ENCODE measurements around the gene GPR21.

The GPR21 gene

DNA sequence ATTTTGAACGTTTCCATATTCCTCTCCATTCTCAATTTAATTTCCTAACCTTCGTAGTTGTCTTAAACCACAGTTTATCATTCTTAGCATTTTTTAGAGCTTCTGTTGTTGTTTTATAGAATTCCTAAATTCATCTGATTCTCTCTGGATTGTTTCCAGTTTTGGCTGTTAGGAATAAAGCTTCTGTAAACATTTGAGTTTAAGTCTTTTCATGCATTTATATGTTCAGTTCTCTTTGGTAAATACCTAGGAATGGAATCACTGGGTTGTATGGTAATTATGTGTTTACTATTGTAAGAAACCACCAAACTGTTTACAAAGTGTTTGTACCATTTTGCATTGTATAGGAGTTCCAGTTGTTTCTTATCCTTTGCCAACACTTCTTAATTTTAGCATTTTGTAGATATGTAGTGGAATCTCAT, 29.7 kb downstream of the GPR21 start:
- H3K4me3 ChIP-seq (ENCODE audit: low read depth, low read length): no peak overlapping the region

DNA sequence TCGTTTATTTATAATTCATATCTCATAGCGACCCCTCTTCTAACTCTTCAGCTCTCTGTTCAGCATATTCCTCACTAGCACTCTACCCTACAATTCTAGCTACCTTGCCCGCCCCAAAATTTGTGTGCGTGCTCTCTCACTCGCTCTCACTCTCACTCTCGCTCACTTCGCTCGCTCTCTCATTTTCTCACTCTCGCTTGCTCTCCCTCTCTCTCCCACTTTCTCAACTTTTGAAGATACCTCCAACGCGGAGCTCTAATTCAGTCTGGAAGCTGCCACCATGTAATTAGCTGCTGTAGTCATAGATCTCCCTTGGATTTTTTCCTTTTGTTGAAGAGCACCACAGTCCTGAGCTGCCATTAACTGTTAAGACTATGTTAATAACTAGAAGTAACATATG, 30.4 kb downstream of the GPR21 start:
- no peak overlapping the region for H3K4me3 ChIP-seq (ENCODE audit: low read depth, low read length)

DNA sequence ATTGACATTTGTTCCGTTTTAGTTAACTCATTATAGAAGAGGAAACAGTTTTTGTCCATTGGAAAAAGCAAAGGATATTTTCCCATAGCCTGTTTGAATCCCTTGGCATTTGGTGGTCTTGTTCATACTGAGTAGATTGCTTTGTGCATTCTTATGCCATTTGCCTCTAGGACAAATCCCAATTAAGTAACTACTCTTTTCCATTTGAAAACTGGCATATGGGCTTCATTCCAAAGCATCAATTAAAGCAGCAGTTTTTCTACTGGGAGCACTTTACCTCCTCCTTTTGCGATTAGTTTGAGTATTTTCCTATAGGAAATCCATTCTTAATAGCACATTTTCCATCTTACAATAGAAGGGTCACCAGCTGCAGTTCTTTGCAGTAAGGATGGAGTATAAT, 31.2 kb downstream of the GPR21 start:
- H3K4me3 ChIP-seq (ENCODE audit: low read depth, low read length): no peak overlapping the region

DNA sequence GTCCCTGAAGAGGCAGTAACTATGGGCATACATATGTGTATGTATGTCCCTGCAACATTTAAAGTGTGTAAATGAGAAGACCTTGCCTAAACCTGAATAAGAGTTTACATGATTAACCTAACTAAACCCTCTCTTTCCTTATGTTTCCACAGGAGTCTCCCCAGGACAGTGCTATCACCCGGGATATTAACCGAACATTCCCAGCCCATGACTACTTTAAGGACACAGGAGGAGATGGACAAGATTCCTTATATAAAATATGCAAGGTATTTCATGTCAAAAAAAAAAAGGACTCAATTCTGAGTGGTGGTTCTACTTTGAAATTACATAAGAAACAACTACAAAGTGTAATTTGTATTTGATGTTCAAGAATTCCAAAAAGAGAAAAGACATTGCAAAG, 31.7 kb downstream of the GPR21 start:
- H3K4me3 ChIP-seq (ENCODE audit: low read depth, low read length): no peak overlapping the region

DNA sequence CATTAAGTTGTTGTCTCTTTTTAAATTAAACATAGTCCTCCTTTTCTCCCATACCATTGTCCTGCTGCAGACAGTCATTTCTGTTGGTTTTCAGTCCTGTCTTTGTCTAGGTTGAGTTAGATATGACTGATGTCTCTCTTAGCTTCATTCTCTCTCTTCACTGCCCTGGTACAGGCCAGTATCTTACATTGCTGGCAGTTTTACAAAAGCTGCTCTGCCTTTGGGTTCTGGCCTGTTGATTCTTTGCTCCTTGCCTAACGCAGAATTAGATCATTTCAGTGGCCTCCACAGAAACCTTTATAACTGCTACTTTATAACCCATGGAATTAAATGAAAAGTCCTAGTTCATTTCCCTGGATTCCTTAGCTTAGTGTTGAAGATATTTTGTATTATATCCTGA, 33.7 kb downstream of the GPR21 start:
- H3K4me3 ChIP-seq (ENCODE audit: low read depth, low read length): no peak overlapping the region

DNA sequence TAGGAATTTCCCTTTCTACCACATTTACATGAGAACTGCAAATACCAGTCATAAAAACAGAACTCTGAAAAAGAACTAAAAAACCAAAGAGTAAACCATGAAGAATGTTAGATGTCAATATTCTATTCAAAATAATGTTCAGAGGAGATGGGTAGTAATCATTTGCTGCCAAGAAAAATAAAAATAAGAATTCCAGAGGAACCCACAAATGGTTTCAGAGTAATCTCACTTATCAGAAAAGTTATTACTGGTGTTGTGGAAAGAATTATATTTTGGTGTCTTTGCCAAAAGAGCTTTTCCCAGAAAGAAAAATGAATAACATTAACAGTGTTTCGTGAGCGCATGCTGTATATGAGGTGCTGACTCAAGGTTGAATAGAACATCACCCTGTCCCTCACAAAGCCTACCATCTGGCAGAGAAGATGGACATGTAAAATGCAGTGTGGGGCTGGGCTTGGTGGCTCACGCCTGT, 35.6 kb downstream of the GPR21 start:
- H3K4me3 ChIP-seq (ENCODE audit: low read depth, low read length): no peak overlapping the region

DNA sequence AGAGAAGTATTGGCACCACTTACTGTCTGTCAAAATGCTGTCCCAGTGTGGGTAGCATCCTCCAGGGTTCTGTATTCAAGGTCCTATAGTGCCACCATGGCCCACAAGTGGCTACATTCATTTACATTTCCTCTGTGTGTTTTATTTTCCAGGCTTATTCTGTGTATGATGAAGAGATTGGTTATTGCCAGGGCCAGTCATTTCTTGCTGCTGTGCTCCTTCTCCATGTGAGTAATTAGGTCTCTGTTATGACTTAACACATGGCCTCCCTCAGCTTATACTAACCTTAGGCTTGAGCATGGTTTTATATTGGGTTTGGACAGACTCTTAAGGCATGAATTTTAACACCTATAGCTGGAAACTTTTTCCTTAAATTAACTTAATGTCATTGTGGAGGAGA, 36.7 kb downstream of the GPR21 start:
- H3K4me3 ChIP-seq (ENCODE audit: low read depth, low read length): no peak overlapping the region

DNA sequence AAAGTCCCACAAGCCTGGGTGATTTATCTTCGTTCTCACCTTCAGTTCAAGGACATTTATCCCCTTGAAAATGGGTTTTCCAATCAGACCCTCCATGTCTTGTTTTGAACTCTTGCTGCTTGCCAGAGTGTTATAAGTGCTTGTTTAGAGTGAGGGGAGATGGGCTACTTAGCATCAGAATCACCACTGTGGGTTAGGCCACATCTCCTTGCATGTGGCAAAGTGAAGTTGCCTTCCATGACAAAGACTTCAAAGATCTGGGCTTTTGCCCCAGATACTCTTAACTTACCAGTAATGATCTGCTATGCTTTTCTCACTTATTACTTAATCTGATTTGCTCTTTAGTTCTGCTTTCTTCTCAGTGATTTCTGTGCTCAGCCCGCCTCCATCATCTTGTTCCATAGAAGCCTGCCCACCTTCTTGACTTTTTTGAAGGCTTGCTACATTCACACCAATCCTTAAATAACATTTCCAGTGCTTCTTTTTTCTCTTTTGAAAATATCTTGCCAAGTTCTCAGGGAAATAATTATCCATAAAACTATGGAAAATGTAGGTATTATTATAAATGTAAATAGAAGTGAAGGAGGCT, 39.0 kb downstream of the GPR21 start:
- H3K4me3 ChIP-seq (ENCODE audit: low read depth, low read length): no peak overlapping the region

DNA sequence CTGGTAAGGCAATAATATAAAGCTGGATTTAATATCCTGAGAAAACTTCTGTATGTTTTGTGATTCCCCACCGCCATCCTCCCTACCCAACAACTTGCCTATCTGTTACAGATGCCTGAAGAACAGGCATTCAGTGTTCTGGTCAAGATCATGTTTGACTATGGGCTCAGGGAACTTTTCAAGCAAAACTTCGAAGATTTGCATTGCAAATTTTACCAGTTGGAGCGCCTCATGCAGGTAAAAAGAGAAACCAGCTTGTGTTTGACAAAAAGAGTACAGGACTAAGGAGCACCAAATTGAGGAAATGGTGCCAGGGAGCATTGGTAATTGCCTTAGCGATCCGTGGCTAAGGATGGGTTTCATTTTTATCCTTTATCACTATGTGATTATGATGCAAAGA, 40.0 kb downstream of the GPR21 start:
- H3K4me3 ChIP-seq (ENCODE audit: low read depth, low read length): no peak overlapping the region

DNA sequence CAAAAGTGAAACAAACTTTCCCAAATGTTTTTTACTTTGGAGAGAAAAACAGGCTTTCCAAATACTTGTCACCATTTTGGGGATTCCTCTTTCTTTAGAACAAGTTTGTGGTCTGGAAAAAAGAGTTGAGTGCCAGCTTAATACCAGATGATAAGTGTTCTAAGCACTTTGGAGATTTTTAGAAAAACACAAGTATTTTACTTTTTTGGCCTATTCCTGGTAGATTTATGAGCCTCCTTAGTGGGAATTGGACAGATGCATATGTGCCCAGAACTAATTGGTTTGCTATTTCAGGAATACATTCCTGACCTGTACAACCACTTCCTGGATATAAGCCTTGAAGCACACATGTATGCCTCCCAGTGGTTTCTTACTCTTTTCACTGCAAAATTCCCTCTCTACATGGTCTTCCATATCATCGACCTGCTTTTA, 40.5 kb downstream of the GPR21 start:
- no peak overlapping the region for H3K4me3 ChIP-seq (ENCODE audit: low read depth, low read length)

DNA sequence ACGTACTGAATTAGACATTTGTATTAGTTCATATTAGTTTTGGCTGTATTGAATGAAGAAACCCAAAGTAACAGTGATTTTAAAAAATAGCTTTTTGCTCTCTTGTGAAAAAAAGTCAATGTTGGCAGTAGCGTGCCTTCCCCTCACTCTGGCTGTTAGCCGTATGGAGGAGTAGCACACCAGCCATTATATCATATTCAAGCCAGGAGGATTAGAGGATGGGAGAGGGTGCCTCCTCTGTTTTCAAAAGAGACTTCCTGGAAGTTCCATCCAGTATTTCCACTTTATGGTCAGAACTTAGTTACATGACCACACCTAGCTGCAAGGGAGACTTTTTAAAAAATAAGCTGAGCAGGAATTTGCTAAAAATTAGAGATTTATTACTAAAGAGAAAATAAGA, 41.2 kb downstream of the GPR21 start:
- H3K4me3 ChIP-seq (ENCODE audit: low read depth, low read length): no peak overlapping the region

DNA sequence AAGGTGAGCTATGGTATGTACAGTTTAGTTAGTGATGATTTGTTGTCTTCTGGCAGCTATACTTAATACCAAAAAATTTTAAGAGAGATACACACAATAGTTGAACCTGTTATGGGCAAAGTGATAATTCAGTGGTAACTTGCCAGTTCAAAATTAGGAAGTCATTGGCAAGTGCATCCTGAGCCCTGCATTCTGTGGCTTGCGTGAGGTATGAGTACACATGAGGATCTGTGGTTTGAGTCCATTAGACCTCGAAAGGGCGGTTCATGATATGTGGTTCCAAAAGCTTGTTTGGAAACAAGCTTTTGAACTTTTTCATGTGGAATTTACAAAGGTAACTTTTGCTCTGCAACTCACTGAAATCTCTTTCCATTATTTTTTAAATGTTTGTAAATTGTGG, 47.0 kb downstream of the GPR21 start:
- H3K4me3 ChIP-seq (ENCODE audit: low read depth, low read length): no peak overlapping the region

DNA sequence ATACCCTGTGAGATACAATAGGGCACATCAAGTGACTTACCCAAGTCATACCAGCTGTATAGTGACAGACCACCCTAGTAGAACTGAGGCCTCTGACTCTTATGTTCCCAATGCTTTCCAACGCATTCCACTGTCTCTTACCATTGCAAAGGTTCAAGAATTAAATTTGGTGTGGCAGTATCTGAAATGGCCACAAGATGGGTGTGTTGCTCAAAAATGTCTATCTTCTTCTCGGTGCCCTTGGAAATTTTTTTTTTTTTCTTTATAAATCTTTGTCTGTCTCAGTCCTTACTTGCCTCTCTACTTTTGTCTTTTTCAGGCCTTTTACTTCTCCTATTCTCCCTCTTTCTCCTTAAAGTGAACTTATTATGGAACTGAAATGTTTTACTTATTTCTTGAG, 48.4 kb downstream of the GPR21 start:
- no peak overlapping the region for H3K4me3 ChIP-seq (ENCODE audit: low read depth, low read length)

DNA sequence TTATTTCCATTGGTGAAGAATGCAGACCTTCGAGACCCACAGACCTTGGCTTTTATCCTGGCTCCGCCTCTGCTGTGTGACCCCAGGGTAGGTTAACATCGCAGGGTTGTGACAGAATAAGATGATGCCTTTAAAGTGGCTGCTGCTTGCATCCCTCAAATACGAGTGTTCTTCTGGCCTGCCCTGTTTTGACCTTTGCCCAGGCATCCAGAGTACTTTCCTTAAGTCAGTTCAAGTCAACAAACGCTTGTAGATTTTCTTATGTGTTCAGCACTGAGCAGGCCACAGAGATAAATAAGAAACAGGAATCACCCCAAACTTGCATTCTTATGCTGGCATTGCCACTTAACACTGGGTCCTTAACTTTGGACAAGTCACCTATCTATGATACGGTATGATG, 50.2 kb downstream of the GPR21 start:
- H3K4me3 ChIP-seq (ENCODE audit: low read depth, low read length): no peak overlapping the region

DNA sequence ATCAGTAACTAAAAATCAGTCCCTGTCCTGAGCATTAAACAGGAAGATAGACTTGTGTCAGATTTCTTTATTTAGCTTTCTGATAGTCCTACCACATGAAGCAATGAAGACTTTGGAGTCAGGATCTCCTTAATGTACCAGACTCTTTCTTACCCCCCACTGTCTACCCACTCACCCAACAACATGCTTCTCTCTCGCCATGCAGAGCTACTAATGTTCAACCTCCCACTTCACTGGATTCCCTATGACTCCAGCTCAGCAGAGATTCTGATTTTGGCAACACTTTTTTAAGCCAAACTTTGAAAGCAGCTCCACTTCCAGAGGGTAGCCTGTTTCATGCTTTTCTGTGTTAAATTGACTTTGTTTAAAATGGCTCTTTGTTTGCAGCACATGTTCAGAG, 50.8 kb downstream of the GPR21 start:
- H3K4me3 ChIP-seq (ENCODE audit: low read depth, low read length): no peak overlapping the region

All from iPS-11a (cell line).